HG03342 (cell line): Measurements from ENCODE around the gene SEPTIN12.

Experiments used
- ATAC-seq: cut with Tn5 transposase; IDR thresholded peaks from one replicate; pipeline ENCODE4 v1.9.1; 2021; ENCODE audit warnings: mild to moderate bottlenecking, moderate library complexity; ENCODE audit not compliant: unreplicated experiment

The SEPTIN12 gene

DNA sequence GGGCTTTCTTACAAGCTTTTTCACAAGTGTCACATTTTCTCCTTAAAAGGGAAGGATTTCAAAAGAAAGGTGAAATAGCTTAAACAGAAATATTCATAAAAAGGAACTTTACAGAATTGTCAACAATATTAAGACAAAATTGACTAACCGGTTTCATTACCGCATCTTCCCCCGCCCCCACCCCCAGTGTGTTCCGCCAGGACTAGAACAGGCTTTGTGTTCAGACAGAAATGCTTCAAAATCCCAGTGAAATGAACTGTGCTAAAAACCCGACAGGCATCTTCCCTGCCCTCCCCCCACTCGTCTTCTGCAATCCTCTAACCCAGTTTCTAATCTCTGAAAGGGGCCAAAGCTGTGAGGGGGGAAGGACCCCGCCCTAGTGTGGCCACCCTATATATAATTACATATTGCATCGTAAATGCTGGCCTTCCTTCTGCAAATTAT, 15.3 kb upstream of the SEPTIN12 start:
- no peak for ATAC-seq

DNA sequence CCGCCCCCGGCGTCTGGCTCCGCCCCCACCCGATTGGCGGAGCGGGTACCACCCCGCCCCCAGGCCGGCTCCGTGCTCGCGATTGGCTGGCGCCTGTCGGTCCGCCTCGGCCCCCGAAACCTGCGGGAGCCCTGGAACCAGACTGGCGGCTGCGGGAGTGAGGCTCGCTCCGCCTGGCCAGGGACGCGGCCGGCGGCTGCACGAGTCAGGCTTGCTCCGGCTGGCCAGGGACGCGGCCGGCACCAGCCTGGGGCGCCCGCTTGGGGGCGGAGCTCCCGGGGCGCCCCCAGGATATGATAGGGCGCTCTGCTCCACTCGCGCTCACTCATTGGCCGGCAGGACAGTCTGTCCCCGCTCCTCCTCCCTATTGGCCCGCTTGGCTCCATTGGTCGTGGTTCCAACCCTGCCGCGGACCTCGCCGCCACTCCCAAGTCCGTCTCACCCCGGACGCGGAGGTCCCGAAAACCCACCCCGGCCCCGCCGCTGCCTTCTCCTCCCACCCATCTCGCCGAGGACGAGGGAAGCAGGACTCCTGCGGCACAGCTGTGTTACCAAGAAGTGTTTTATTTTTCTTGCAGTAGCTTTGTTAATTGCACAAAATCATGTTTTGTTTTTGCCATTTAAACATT, 14.6 kb upstream of the SEPTIN12 start:
- peak; percentile 91 for ATAC-seq

DNA sequence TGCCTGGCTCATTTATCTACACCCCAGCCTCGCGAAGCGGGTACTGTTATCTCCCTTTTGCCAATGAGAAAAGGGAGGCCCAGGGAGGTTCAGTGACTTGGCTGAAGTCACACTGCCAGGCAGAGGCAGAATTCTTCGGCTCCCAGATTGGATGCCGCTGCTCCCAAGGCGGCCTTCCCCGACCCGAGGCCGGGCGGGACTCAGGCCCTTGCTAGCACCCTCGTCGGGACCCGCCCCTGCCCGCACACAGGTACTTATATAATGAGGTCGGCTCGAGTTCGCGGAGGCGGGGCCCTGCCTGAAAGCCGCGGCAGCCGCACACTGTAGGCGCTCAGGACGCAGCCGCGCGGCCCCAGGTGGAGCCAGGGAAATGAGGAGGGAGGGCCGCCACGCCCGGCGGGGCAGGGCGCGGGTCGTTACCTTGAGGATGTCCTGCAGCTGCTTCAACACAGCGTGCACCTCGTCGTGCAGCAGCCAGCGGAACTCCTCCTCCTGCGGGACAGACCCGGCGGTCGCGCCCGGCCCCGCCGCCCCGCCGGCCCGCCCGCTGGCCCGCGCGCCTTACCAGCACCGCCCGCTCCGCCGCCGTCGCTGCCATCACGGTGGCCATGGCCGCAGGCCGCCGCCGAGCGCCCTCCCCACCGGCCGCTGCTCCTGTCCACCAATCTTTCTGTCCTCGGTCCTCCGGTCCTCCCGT, 14.0 kb upstream of the SEPTIN12 start, which contains the start of gene ROGDI:
Gene ROGDI (minus strand): TSS at position 672 of the 697 bp plus-strand sequence. CDS start 62 bp downstream, at position 610.
- ATAC-seq = peak; percentile 56

DNA sequence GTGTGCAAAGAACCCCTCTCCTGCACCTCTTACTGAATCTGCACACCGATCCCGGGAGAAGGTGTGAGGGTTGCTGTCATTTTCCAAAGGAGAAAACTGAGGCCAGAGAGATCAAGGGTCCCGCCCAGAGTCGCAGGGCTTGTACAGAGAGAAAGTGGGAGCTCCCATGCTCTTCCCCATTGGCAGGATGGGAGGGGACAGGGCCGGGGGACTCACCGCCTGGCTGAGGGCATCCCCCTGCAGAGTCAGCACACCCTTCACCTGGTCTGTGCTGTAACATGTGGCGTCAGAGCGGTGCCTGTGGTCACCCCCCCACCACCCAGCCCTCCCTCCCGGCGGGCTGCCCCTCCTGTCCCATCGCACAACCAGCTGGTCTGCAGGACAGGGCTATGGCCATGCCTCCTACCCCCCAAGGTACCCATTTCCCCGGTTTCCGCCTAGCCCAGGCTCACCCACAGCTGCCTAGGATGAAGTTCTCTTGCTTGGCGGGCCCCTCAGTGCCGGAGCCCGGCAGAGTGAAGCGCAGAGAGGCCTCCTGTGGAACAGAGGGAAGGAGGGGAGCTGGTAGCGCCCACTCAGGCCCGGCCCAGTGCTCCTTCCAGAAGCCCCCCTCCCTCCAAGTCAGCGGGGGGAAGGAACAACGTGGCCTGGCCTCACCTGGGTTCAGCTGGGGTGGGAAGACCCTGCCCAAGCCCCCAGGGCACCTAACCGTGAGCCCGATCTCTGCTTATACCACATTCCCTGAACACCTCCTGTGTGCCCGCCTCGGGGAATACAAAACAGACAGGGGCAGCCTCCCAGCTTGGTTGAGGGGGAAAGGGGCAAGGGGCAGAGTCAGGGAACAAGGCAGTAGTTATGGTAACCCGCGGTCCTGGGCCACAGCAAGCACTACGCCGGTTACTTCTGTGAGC, 13.2 kb upstream of the SEPTIN12 start:
- peak; percentile 0 for ATAC-seq

DNA sequence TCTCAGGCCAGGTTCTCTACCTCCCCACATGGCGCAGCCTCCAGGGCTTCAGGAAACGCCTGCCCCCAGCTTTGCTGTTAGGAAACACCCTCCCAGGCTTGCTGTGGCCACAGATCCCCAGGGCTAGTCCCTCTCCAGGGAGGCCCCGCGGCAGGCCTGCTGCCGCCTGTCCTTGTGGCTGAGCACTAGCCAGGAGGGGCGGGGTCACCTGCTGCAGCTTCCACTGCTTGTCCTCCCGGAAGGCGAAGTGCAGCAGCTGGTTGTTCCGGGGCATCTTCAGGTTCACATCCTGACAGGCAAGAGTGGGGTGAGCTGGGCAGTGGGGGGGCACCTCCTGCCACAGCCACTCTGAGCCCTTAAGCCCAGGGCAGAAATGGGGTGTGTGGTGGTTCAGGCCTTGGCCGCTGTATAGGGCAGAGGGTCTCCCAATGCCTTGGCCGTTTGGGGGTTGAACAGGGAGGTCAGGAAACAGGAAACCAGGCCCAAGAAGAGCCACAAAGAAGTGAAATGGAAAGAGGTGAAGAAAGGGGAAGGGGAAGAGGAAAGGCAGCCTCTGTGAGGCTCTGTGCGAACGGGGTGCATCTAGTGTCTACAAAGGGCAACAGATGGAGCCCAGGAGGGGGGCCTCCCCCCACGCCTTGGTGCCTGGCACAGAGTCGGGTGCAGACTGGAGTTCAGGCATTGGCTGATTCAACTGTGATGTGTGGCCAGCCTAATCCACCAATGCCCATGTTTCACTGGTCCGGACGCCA, 12.3 kb upstream of the SEPTIN12 start:
- ATAC-seq = no peak

DNA sequence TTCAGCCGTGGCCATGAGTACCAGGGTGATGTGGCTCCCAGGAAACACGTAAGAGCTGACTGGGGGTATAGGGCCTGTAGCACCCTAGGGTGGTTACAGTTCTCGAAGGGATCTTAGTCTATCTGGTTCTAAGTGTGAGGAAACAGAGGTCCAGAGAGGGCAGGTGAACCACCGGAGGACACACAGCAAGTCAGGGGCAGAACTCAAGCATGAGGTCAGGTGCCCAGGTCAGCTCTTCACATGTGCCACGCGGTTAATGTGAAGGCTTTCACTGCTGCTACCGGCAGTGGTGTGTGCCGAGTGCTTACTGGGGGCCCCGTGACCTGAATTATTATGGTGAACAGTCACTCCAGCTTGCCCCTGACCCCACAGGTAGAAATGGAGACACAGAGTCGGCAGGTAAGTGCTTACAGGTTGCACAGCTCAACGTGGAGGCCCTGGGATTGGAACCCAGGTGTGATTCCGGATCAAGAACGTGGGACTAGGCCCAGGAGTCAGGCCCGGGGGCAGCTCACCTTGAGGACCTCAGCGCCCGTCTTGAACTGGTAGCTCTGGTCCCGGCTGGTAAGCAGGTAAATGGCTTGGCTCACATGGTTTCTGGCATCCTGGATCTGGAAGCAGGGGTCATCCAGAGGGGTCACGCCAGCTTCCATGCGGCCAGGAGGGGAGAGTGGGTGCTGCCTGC, 11.2 kb upstream of the SEPTIN12 start:
- ATAC-seq = no peak

DNA sequence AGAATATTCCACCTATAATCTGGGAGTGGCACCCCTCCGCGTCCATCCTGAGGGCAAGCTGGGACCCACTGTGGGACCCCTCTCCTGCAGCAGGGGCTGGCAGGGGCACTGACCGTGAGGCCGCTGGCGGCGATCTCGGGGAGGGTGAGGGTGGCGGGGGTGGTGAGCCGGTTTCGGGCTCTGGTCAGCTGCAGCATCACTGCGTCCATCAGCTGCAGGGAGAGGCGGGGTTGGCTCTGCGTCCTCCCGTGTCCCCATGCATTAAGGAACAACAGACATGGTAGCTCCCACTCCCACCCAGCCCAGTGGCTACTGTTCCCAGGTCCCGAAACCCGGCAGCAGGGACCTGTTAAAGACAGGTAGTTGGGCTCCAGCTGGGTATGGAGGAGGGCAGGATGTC, 10.3 kb upstream of the SEPTIN12 start:
- no peak for ATAC-seq

DNA sequence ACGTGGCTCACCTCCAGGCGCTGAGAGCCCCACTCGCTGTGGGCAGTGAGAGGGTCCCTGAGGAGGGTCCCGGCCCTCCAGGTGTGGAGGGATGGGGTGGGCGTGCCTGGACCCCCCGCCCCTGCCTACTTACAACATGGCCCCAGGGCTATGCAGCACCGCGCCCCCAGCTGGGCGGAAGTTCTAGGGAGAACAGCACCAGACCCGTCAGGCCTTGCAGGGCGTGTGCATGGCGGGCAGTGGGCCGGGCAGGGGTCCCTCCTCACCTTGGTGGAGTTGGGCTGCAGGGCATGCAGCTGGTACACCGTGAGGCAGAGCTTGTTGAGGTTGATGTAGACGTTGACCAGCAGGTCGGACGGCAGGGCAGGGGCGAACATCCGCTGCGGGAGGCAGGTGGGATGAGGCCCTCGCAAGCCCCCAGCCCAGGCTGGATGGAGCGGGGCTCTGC, 9.7 kb upstream of the SEPTIN12 start:
- ATAC-seq = no peak

DNA sequence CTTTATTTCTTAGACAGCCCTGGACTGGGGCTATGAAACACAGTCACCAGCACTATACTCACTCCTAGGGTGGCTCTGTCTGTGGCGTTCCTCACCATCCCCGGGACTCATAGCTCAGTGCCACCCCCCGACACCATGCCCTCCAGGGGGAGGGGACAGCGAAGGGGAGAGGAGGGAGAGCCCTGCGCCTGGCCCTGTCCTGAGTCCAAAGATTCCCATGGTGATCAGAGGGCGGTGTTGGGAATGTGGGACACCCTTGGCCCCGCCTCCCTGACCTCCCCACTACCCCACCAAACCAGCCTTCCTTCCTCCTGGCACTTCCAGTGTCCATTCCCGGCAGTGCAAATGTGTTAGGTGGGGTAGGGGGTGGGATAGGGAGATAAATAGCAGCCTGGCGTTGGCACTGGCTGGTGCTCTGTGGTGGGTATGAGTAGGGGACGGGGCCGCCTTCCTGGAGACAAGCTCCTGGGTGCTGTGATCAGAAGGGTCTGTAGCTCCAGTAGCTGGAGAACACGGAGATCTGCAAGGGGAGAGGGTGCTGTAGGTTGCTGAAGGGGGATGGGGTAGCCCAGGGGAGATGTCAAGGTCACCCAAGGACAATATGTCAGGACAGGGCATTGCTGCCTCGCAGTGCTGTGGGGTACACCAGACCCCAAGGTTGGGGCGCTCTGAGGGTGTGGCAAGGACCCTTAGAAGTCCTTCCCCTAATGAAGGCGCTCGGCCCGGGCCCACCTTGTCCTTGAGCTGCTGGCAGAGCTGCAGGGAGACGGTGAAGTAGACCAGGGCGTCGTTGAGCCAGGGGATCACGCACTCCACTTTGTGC, 9.0 kb upstream of the SEPTIN12 start:
- no peak for ATAC-seq

DNA sequence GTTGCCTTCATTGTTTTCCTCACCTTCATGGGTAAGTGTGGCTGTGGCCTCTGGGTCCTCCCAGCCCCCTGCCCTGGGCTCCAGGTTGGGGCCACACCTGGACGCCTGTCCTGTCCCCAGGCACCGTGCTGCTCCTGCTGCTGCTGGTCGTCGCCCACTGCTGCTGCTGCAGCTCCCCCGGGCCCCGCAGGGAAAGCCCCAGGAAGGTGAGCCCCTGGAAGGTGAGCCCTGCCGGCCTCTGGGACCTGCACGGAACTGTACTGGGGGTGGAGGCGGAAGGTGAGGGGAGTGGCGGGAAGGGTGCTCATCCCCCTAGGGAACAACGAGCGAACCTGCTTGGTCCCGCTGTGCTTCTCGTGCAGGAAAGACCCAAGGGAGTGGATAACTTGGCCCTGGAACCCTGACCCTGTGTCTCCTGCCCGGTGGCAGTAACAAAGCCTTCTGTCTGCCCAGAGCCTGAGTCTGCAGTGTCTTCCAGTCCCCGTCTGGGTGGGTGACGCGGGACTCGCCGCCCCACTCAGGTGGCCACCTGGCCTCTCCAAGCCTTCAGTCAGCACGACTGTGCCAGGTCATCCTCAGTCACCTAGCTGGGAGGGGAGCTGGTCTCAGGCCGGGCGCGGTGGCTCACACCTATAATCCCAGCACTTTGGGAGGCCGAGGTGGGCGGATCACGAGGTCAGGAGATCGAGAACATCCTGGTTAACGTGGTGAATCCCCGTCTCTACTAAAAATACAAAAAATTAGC, 7.9 kb upstream of the SEPTIN12 start:
- no peak for ATAC-seq

DNA sequence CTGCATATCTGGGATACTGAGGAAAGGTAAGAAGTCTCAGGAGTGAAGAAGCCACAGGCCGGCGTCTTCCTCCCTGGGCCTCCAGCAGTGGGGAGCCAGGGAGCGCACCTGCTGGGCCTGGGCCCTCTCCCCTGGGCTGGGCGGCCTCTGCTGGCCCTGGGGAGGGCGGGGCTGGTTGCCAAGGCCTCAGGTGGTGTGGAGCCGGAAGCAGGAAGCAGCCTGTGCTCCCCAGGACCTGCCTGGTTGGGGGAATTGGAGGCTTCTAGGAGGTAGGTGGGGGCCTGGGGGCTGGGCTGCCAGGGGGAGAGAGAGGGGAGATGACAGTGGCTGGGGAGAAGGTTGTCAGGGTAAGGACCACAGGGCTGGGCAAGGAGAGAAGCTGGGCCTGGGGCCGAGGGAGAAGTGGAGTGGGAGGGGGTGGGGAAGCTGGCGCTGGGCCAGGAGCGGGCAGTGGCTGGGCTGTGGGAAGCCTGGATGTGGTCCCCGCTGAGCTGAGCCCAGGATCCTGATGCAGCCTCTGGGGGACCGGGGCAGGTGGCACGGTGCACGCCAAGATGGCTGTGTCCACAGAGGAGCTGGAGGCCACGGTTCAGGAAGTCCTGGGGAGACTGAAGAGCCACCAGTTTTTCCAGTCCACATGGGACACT, 7.2 kb upstream of the SEPTIN12 start, which contains the start of gene SMIM22:
Gene SMIM22 (plus strand): TSS at position 189 of the 647 bp plus-strand sequence. CDS start 366 bp downstream, at position 555.
- no peak for ATAC-seq

DNA sequence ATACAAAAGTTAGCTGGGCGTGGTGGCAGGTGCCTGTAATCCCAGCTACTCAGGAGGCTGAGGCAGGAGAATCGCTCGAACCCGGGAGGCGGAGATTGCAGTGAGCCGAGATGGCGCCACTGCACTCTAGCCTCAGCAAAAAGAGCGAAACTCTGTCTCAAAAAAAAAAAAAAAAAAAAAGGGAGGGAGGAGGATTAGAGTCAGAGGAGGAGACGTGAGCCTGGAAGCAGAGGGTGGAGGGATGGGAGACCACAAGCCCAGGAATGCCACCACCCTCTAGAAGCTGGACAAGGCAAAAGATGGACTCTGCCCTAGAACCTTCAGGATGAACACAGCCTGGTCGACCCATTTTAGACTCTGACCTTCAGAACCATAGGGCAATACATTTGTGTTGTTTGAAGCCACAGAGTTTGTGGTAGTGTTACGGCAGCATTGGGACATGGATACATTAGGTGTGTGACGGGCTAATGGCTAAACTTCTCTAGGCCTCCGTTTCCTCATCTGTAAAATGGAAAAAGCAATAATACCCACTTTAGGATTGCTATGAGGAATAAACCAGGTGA, 4.9 kb upstream of the SEPTIN12 start:
- ATAC-seq = no peak

DNA sequence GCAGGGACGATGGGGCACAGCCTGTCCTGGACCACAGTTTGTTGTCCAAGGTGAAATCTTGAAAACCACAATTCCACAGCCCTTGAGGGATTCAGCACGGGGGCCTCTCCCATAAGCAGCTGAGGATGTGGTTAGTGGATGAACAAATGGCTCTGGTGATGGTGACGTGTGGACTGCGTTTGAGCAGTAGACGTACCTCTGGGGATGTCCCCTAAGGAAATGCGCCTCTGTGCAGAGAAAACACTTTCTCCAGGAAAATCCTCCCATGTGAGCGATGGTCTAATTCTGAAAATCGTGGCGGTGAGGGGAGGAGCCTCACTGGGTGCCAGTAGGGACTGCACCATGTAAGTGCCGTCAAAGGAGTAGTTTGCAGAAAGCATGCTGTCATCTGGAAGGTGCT, 2.7 kb upstream of the SEPTIN12 start:
- ATAC-seq = no peak

DNA sequence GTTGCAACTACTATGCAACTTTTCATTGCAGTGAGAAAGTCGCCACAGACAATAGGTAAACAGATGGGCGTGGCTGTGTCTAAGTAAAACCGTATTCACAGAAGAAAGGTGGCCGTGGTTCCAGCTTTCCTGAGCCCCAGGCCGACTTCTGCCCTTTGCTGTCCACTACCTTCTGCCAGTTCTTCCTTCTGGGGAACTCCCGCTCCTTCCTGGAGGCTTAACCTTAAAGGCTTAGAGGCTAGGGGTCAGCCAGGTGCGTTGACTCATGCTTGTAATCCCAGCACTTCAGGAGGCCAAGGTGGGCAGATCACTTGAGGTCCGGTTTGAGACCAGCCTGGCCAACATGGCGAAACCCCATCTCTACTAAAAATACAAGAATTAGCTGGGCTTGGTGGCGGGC, 2.1 kb upstream of the SEPTIN12 start:
- ATAC-seq = no peak

DNA sequence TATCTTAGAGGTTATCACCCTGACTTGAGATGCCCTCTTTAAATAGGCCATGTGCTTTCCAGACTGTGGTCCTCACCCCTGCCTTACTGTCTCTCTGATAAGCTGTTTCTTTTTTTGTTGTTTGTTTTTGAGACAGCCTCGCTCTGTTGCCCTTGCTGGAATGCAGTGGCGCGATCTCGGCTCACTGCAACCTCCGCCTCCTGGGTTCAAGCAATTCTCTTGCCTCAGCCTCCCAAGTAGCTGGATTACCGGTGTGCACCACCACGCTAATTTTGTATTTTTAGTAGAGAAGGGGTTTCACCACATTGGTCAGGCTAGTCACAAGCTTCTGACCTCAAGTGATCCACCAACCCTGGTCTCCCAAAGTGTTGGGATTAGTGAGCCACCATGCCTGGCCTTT, 765 bp upstream of the SEPTIN12 start:
- no peak for ATAC-seq

DNA sequence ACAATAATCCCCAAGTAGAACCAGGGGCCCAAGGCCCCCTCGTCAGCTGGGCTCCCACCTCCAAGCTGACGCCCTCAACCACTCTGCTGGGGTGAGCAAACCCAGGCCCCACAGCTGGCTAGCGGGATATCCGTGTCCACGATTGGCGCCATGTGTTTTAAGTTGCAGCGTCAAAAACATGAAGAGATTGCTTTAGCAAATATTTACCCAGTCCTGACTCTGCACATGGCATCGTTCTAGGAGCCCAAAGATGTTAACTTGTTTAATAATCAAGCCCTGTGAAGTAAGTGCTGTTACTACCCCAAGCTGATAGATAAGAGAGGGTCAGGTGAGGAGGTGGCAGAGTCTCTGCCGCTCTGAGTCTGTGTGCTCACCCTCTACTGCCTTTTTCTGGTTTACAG, 344 bp upstream of the SEPTIN12 start:
- no peak for ATAC-seq

DNA sequence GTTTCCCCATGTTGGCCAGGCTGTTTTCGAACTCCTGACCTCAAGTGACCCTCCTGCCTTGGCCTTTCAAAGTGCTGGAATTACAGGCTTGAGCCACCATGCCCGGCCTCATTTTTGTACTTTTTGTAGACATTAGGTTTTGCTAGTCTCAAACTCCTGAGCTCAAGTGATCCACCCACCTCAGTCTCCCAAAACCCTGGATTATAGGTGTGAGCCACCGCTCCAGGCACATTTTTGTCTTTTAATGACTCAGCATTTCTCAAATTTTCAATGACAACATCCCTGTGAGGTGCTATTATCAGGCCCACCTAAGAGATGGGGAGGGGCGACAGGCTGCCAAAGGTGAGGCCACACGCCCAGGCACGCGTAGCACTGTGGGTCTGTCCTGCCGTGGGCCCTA, 1.1 kb downstream of the SEPTIN12 start:
- no peak for ATAC-seq
